Breast epithelium (tissue), 3 donors: ENCODE data around the gene MPP2.

Experiments
- POLR2A ChIP-seq: fragments of 450-650 bp; IDR thresholded peaks from one replicate; pipeline ENCODE4 v1.6.1; 2016; ENCODE audit warnings: antibody characterized with exemption, mild to moderate bottlenecking, moderate library complexity
- POLR2AphosphoS5 ChIP-seq, 3 donors: sonication (generic); formaldehyde crosslinking; IDR thresholded peaks; one replicate each; pipeline ENCODE4 v1.6.1; 2017; ENCODE audit warnings: antibody characterized with exemption in 3 of 3
- TF ChIP-seq, protein P1 (sequence below), 3 donors: fragments of 450-650 bp; IDR thresholded peaks; one replicate each; pipeline ENCODE4 v1.5.1; 2016 to 2017; ENCODE audit warnings: antibody characterized with exemption in 3 of 3, mild to moderate bottlenecking in 3 of 3, moderate library complexity in 3 of 3

DNA sequence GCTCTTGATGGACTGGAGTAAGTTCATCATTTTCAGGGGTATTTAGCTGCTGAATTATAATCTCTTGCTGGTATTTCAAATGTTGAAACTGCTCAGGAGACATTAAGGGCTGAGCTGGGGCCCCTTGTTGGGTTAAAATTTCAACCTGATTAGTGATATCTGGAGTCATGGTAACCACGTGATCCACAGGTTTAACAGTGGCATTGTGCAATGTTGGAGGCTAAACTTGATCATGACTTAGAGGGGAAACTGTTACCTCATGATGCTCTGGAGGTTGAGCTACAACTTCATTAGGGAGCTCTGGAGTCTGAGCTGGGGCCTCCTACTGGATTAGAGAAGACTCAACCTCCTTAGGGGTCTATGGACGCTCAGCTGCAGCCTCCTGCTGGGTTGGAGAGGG, 17.2 kb upstream of the MPP2 start:
- TF ChIP-seq POLR2AphosphoS5 (IDR thresholded peaks at IDR 0.05) (no peak), POLR2A (no peak)
- TF ChIP-seq, protein P1, sequence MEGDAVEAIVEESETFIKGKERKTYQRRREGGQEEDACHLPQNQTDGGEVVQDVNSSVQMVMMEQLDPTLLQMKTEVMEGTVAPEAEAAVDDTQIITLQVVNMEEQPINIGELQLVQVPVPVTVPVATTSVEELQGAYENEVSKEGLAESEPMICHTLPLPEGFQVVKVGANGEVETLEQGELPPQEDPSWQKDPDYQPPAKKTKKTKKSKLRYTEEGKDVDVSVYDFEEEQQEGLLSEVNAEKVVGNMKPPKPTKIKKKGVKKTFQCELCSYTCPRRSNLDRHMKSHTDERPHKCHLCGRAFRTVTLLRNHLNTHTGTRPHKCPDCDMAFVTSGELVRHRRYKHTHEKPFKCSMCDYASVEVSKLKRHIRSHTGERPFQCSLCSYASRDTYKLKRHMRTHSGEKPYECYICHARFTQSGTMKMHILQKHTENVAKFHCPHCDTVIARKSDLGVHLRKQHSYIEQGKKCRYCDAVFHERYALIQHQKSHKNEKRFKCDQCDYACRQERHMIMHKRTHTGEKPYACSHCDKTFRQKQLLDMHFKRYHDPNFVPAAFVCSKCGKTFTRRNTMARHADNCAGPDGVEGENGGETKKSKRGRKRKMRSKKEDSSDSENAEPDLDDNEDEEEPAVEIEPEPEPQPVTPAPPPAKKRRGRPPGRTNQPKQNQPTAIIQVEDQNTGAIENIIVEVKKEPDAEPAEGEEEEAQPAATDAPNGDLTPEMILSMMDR (IDR thresholded peaks at IDR 0.05) = no peak
